ENCODE data around the gene CDH5. TPM values are rescaled to one million over a fixed set of nuclear protein-coding genes. Genes with fewer than 3 reads are reported as not detected.
"Not testable (repeated sequence)": the region's sequence is repeated elsewhere in the genome, so short reads cannot be mapped to it uniquely, and the experiment has no call there.

The CDH5 gene
- total RNA-seq, 1 donor from 2014 or later: not detected

DNA sequence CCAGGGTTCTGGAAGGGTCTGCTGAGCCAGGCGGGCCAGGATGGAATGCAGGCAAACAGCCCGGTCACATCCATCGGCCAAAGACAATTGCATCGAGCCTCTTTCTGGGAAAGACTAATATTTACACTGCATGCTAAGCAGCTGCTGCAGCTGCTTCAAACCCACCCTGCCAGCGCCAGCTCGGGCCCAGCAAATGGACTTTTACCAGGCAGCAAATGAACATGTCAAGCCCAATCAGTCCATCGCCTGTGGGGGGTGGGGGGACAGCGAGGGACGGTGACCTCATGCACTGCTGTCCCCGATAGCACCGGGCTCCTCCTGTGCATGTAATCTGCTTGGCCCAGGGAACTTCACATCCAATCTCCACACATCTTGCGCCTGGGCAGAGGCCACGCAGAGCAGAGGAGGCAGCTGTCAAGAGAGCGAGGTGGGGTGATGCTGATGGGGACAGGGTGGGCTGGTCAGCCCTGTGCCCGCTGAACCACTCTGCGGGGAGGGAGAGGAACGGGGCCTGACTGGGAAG, 39.4 kb upstream of the CDH5 start:
- Mint-ChIP-seq H3K36me3 (no peaks in the 10 kb centered on the region), H3K27ac (no peak overlapping the region), H3K27me3 (ENCODE audit: insufficient read depth, low read depth) (no peaks in the 10 kb centered on the region), H3K4me1 (peaks cover 17% of the 10 kb centered on the region), H3K9me3 (peaks cover 11% of the 10 kb centered on the region), H3K4me3 (no peak overlapping the region)
- no peaks in the 10 kb centered on the region for H3K9me3 ChIP-seq (ENCODE audit: low read depth)
- no peaks in the 10 kb centered on the region for H4K20me1 ChIP-seq (ENCODE audit: low read depth)
- no peak overlapping the region for H3K4me2 ChIP-seq
- H3K27me3 ChIP-seq: no peaks in the 10 kb centered on the region
- H3K27ac ChIP-seq: no peak overlapping the region
- no peak overlapping the region for H2AFZ ChIP-seq (replicated peaks)
- H3K4me3 ChIP-seq: no peak overlapping the region
- H3K36me3 ChIP-seq: no peaks in the 10 kb centered on the region
- no peaks in the 10 kb centered on the region for H3K79me2 ChIP-seq (ENCODE audit: low read depth)
- no peak for DNase-seq (ENCODE audit: low spot score)
- H3K4me1 ChIP-seq: no peaks in the 10 kb centered on the region
- H3K9ac ChIP-seq: no peak overlapping the region
- no peaks in the 10 kb centered on the region for H3F3A ChIP-seq (ENCODE audit: low read depth)
- TF ChIP-seq EZH2phosphoT487 (IDR thresholded peaks at IDR 0.05): no peak
- TF ChIP-seq EZH2 (IDR thresholded peaks at IDR 0.05): no peak
- TF ChIP-seq, protein P1, sequence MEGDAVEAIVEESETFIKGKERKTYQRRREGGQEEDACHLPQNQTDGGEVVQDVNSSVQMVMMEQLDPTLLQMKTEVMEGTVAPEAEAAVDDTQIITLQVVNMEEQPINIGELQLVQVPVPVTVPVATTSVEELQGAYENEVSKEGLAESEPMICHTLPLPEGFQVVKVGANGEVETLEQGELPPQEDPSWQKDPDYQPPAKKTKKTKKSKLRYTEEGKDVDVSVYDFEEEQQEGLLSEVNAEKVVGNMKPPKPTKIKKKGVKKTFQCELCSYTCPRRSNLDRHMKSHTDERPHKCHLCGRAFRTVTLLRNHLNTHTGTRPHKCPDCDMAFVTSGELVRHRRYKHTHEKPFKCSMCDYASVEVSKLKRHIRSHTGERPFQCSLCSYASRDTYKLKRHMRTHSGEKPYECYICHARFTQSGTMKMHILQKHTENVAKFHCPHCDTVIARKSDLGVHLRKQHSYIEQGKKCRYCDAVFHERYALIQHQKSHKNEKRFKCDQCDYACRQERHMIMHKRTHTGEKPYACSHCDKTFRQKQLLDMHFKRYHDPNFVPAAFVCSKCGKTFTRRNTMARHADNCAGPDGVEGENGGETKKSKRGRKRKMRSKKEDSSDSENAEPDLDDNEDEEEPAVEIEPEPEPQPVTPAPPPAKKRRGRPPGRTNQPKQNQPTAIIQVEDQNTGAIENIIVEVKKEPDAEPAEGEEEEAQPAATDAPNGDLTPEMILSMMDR (IDR thresholded peaks at IDR 0.05): no peak

DNA sequence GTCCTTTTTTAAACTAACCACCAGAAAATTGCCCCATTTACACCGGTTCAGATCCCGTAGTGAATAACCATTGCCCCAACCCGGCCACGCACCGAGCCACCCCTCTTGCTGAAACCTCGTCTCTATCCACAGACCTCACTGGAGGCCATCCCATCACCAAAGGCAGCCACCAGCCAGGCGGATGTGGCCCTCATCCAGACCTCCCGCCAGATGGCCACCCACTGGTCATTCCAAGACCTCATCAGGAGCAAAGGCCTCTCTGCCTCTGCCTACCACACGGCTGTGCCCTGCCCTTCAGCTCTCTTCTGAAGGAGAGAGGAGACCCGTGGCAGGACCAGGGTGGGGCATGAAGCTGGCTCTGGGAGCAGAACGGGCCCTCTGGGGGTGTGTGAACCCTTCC, 38.2 kb upstream of the CDH5 start:
- Mint-ChIP-seq H3K27me3 (ENCODE audit: insufficient read depth, low read depth) (peaks cover 2% of the 10 kb centered on the region), H3K27ac (no peak overlapping the region), H3K4me3 (no peak overlapping the region), H3K36me3 (no peaks in the 10 kb centered on the region), H3K4me1 (peaks cover 17% of the 10 kb centered on the region), H3K9me3 (peaks cover 11% of the 10 kb centered on the region)
- H3K9me3 ChIP-seq (ENCODE audit: low read depth): no peaks in the 10 kb centered on the region
- H3K4me2 ChIP-seq: no peak overlapping the region
- H3F3A ChIP-seq (ENCODE audit: low read depth): no peaks in the 10 kb centered on the region
- TF ChIP-seq EZH2phosphoT487 (IDR thresholded peaks at IDR 0.05) (no peak), EZH2 (IDR thresholded peaks at IDR 0.05) (no peak)
- TF ChIP-seq, protein P1 (IDR thresholded peaks at IDR 0.05): no peak
- no peaks in the 10 kb centered on the region for H3K27me3 ChIP-seq
- no peaks in the 10 kb centered on the region for H3K79me2 ChIP-seq (ENCODE audit: low read depth)
- no peak overlapping the region for H3K4me3 ChIP-seq
- H3K27ac ChIP-seq: no peak overlapping the region
- no peaks in the 10 kb centered on the region for H3K36me3 ChIP-seq
- H3K9ac ChIP-seq: no peak overlapping the region
- no peak for DNase-seq (ENCODE audit: low spot score)
- H3K4me1 ChIP-seq: no peaks in the 10 kb centered on the region
- no peak overlapping the region for H2AFZ ChIP-seq (replicated peaks)
- no peaks in the 10 kb centered on the region for H4K20me1 ChIP-seq (ENCODE audit: low read depth)

DNA sequence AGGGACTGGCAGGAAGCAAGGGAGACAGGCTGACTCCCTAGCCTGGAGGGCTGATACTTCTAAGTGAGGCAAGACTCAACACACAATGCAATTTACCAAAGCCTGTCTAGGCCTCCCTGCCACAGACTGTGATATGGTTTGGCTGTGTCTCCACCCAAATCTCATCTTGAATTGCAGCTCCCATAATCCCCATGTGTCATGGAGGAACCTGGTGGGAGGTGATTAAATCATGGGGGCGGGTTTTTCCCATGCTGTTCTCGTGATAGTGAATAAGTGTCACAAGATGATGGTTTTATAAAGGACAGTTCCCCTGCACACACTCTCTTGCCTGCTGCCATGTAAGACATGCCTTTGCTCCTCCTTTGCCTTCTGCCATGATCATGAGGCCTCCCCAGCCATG, 35.0 kb upstream of the CDH5 start:
- H3K4me3 ChIP-seq; H4K20me1 ChIP-seq (ENCODE audit: low read depth); H3K4me3 Mint-ChIP-seq; H3K27ac ChIP-seq; H3K27me3 ChIP-seq; H3F3A ChIP-seq (ENCODE audit: low read depth); H3K4me1 Mint-ChIP-seq; H3K27me3 Mint-ChIP-seq (ENCODE audit: insufficient read depth, low read depth); H3K9me3 ChIP-seq (ENCODE audit: low read depth); H3K4me2 ChIP-seq; H3K4me1 ChIP-seq; H2AFZ ChIP-seq (replicated peaks); H3K27ac Mint-ChIP-seq; H3K79me2 ChIP-seq (ENCODE audit: low read depth); H3K36me3 Mint-ChIP-seq; H3K36me3 ChIP-seq; H3K9ac ChIP-seq; DNase-seq (ENCODE audit: low spot score): not testable (repeated sequence)
- peaks cover 16% of the 10 kb centered on the region for H3K9me3 Mint-ChIP-seq

DNA sequence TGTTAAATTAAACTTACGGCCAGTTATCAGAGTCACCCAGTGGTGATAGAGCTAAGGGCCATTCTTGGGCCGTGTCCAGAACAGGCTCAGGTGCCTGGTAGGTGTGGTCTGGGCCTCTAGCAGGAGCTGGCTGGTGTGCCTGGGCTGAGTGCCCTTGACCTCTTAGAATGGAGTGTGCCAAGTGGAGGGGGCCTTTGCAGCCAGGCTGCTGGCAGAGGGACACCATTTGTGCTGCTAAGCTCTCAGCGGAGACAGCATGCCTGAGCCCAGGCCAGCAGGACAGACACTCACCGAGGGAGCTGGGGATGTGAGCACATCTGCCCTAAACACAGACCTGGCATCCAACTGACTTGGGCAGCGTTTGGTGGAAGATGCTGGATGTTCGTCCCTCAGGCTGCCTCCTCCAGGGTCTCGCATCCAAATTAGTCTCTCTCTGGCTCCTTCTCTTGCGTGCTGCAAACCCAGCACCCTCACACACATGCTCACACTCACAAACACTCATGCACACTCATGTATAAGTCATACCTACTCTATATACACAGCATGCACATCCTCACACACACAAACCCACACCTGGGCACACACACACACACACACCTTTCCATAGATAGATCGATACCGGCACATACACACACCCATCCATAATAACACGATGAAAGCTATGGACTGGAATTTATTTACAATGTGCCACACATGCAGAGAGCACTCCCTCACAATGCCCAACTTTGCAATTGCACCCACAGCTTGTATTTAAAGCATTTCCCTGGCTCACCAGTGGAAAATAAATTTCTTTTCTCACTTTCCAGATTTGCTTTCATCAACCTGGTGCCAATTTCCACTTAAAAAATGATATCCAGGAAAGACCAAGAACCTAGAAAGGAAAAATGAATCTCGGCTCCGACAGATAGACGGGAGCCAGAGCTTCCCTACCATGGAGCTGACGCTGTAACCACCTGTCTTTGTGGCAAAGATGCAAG, 33.6 kb upstream of the CDH5 start:
- peaks cover 5% of the 10 kb centered on the region for H3K27me3 Mint-ChIP-seq (ENCODE audit: insufficient read depth, low read depth)
- no peak overlapping the region for H3K27ac Mint-ChIP-seq
- no peaks in the 10 kb centered on the region for H4K20me1 ChIP-seq (ENCODE audit: low read depth)
- no peak overlapping the region for H3K27ac ChIP-seq
- H3K36me3 Mint-ChIP-seq: no peaks in the 10 kb centered on the region
- no peaks in the 10 kb centered on the region for H3K9me3 ChIP-seq (ENCODE audit: low read depth)
- no peak for DNase-seq (ENCODE audit: low spot score)
- no peak overlapping the region for H3K9ac ChIP-seq
- no peaks in the 10 kb centered on the region for H3K4me1 ChIP-seq
- no peak overlapping the region for H2AFZ ChIP-seq (replicated peaks)
- H3K4me2 ChIP-seq: no peak overlapping the region
- H3K4me3 ChIP-seq: no peak overlapping the region
- H3K4me1 Mint-ChIP-seq: no peaks in the 10 kb centered on the region
- no peak overlapping the region for H3K4me3 Mint-ChIP-seq
- no peaks in the 10 kb centered on the region for H3K36me3 ChIP-seq
- H3K79me2 ChIP-seq (ENCODE audit: low read depth): no peaks in the 10 kb centered on the region
- no peaks in the 10 kb centered on the region for H3K27me3 ChIP-seq
- no peaks in the 10 kb centered on the region for H3F3A ChIP-seq (ENCODE audit: low read depth)
- TF ChIP-seq, protein P1 (IDR thresholded peaks at IDR 0.05): no peak
- TF ChIP-seq EZH2phosphoT487 (IDR thresholded peaks at IDR 0.05) (no peak), EZH2 (IDR thresholded peaks at IDR 0.05) (no peak)
- H3K9me3 Mint-ChIP-seq: peaks cover 25% of the 10 kb centered on the region

All from neural progenitor cell (in vitro differentiated cells).